HG03378 (cell line): ENCODE measurements around the gene PPP2R3B.
"Not testable (repeated sequence)": the region's sequence is repeated elsewhere in the genome, so short reads cannot be mapped to it uniquely, and the experiment has no call there.

ENCODE experiments used
- ATAC-seq: cut with Tn5 transposase; IDR thresholded peaks from one replicate; pipeline ENCODE4 v1.9.1; 2021; ENCODE audit warnings: mild to moderate bottlenecking, moderate library complexity; ENCODE audit not compliant: unreplicated experiment

The PPP2R3B gene

DNA sequence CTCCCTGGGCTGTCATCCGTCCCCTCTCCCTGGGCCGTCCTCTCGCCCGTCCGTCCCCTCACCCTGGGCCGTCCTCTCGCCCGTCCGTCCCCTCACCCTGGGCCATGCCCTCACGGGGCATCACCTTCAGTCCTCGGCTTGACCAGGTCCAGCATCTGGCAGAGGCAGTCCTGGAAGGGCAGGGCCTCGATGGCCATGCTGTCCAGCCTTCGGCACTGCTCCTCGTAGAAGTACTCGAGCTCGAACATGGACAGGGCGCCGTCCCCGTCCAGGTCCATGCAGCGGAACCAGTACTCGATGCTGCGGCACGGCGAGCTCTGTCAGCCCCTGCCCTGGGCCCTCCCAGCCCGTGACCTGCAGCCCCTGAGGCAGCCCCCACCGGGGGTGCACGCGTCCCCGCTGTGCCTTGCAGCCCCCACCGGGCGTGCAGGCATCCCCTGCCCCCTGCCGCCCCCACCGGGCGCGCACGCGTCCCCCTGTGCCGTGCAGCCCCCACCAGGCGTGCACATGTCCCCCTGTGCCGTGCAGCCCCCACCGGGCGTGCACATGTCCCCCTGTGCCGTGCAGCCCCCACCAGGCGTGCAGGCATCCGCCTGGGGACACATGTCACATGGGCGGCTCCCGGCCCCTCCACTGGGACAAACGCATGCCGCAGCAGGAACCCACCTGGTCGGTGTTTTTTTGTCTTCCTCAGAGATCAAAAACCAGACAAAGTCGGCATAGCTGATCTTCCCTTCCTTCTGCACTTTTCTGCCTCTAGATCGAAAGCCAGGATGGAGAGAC, 45.9 kb downstream of the PPP2R3B start:
- no peak for ATAC-seq

DNA sequence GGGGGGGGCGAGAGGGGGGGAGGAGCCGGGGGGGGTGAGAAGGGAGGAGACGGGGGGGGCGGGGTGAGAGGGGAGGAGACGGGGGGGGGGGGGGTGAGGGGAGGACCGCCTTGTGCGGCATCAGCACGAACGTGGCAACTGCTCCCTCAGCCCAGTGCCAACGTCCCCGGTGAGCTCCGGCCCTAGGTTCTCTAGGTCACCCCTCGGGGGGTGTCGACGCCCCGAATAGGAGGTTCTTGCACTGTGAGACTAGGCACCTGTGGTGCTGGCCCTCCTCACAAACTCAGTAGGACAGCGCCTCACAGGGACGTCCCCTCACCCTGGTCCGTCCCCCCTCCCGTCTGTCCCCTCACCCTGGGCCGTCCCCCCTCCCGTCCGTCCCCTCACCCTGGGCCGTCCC, 46.6 kb downstream of the PPP2R3B start:
- ATAC-seq: no peak

DNA sequence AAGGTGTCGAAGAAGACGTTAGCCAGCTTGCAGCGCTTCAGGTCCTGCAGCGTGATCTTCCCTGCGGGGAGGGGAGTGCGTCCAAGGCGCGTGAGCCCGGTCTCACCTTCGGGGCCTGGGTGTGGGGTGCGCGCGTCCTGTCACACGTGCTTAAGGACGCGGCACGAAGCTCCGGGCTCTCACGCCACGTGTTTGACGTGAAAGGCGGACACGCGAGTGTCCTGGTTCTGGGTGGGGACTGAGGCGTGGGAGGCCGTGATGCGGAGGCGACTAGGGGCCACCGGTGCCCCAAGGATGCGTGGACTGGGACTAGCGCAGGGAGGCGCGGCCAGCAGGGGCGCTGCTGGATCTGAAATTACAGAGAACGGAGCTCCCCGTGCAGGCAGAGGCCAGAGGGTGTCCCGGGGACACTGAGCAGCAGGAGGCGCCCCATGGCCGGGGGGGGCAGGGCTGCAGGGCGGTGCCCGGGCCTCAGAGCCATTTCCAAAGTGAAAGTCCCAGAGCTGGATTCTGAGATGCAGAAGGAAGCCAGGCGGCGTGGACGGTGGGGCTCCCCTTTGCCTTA, 47.8 kb downstream of the PPP2R3B start:
- ATAC-seq: no peak

DNA sequence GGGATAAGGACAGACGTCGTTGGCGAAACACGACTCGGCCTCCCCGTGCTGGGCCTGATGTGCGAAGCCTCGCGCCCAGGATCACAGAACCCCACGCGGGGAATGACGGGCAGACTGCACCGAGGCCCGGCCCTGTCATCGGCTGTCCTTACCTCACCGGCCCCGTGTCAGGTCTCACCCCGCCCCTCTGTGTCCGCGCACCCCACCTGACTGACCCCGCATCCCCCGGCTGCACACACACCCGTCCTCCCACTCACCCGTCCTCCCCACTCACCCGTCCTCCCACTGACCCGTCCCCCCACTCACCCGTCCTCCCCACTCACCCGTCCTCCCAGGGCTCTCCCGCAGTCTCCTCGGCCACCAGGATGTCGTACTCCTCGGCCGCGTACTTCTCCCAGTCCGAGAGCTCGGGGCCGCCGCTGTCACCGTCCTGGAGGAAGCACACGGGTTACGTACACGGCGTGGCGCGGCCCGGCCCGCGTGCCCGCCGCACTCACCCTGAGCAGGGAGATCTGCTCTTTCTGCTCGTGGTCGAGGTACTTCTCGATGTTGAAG, 48.3 kb downstream of the PPP2R3B start:
- no peak for ATAC-seq

DNA sequence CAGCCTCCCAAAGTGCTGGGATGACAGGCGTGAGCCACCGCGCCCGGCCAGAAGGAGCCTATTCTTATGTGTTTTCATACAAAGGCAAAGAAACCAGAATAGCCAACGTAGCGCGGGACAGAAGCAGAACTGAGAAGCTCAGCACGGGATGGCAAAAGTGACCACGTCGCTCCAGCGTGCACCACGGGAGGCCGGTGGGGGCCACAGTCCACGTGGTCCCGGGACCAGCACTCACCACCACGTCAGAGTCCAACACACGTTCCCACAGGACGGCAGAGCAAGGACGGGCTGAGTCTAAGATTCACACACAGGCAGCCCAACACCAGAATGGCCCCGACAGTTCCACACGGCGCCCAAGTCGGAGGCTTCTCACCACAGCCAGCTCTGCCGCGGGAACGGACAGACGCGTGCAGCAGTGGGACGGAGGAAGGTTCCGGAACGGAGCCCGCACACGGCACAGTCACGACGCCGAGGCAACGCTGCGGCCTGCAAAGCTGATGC, 49.3 kb downstream of the PPP2R3B start:
- ATAC-seq: no peak

DNA sequence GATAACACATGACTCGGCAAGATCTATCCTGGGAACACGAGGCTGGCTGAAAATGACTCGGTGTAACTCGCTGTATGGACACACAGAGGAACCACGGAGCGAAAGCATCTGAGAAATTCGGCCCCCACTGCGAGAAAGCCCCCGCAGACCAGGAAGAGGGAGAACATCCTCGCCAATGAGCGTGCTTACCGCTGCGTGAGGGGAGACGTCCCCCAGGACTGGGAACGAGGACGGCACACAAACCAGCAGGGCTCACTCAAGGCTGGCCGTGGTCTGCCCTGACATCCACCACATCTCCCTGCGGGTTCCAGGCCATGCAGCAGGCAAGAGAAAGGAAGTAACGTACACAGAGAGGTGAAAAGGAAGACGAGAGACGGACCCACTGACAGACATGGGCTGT, 50.5 kb downstream of the PPP2R3B start:
- no peak for ATAC-seq

DNA sequence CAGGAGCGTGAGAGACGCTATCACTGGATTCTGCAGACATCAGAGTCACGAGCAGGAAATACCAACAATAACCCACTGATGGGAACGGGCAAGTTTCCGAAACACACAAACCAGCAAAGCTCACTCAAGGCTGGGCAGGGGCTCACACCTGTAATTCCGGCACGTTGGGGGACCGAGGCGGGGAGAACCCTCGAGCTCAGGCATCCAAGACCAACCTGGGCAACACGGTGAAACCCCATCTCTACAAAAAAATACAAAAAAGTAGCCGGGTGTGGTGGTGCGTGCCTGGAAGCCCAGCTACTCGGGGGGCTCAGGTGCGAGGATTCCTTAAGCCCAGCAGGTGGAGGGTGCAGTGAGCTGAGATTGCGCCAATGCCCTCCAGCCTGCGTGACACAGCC, 51.0 kb downstream of the PPP2R3B start:
- ATAC-seq: no peak

DNA sequence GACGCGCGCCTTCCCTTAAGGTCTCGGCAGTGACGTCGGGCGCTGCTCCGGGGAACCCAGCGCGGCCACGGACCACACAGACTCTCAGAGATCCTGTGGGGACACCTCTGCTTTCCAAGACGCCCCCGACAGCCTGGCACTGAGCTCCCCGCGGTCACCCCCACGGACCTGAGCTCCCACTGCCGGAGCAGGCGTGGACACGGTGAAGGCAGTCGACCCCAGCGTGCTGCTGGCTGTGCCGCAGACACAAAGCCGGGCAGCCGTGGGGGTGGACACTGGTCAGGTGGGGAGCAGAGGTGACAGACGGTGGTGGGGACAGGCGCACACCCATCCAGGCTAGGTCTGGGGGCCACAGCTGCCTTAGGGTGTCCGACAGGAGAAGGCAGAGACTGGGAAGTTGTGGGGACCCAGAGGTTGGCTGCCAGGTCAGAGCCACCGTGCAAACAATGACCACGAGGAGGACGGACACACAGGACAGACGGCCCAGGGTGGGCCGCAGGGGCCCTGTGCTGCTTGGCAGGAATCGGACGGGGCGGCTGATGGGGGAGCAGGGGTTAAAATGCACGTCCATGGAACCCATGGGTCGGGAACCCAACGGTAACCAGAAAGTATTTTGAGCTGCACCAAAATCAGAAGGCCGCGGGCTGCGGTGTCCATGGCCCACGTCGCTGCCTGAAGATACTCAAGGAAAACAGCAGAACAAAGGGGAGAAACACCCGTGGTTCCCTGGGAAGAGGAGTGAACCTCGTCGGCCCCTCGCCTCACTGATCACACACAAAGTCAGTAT, 51.5 kb downstream of the PPP2R3B start:
- no peak for ATAC-seq

DNA sequence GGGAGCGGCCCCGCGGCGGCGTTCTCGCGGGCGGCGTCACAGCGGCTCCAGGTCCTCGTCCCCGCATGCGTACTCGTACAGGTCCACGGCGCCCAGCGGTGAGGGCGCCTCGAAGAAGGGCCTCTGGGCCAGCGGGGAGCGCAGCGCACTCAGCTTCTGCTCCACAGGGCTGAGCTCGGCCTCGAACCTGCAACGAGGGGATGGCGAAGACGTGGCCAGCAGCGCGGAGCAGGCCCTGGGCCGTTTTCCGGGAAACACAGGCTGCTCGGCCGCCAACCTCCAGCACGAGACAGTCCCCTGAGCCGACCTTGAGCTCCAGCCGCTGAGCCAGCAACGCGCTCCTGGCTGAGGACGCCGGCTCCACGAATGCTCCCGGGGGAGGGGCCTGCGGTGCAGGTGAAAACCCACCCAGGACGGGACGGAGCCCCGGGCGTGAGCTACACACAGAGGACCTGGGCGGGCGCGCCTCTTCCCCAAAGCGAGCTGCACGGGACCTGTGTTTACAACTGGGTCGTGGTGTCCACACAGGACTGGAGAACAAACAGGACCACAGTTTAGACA, 52.3 kb downstream of the PPP2R3B start:
- ATAC-seq: no peak

DNA sequence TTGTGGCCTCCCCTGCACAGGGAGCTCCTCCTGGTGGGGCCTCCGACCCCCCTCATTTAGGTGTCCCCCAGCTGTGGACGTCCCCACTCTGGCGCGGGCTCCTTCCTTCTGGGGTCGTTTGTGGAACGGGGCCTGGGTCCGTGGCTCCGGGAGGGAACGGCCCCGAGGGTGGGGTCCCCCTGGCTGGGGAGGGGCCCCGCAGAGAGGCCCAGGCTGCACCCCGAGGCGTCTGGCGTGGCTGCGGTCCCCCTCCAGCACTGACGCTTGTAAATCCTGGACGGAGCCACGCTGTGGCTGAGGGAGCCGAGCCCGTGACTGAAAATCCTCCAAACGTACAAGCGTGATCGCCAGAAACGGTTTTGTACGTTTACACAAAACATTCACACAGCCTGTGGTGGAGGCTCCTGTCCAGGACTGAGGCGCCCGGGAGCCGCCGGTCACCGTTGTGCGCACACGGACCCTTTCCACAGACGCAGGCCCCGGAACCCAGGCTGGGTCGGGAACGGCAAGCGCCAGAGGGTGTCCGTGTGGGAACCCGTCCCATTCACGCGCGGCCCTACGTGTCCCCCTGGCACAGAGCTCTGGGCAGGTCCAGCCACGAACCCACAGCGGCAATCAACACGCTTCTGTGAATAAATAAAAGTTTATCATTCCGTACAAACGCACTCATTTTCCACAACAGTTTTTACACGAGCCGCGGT, 52.9 kb downstream of the PPP2R3B start:
- ATAC-seq: no peak

DNA sequence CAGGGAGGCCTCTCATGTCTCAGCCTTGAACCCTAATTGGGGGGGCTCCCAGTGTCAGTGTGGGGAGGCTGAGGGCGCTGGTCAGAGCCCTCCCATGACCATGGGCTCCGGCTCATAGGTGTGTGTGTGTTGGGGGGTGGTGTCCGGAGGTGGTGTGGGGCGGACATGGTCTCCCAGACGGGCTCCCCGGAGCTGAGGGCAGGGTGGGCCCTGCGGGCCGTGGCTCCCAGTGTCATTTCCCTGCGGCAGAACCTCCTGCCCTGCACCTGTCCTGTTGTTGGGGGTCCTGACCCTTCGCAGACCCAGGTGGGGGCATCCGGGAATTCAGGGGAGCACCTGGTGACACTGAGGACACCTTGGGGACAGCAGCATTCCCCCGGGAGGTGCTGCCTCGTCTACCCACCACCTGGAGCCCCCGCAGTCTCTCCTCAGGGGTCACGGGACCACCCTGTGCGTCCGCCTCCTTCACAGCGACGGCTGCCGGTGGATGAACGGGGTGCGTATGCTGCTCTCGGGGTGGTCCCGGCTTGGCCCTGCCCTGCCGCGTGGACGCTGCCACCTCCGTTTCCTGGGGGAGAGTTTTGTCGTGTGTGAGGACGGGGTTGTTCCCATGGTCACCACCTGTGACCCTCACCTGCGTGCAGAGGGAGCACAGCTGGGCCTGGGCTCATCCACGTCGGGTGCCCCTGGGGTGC, 53.6 kb downstream of the PPP2R3B start:
- ATAC-seq: no peak

DNA sequence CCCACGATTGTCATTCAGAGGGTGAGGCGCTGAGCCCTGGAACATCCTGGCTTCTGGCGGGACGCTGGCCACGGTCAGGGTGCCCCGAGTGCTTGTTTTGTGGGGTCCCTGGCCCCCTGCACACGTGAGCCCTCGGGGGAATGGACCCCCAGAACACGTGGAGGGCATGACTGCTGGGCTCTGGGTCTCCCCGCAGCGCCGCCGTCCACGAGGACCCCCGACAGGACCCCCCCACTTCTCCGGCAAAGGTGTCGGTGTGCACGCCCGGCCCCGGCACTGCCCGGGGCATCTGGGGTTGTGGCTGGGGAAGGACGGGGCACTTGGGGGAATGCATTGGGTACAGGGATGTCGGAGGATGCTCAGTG, 54.2 kb downstream of the PPP2R3B start:
- ATAC-seq: no peak

DNA sequence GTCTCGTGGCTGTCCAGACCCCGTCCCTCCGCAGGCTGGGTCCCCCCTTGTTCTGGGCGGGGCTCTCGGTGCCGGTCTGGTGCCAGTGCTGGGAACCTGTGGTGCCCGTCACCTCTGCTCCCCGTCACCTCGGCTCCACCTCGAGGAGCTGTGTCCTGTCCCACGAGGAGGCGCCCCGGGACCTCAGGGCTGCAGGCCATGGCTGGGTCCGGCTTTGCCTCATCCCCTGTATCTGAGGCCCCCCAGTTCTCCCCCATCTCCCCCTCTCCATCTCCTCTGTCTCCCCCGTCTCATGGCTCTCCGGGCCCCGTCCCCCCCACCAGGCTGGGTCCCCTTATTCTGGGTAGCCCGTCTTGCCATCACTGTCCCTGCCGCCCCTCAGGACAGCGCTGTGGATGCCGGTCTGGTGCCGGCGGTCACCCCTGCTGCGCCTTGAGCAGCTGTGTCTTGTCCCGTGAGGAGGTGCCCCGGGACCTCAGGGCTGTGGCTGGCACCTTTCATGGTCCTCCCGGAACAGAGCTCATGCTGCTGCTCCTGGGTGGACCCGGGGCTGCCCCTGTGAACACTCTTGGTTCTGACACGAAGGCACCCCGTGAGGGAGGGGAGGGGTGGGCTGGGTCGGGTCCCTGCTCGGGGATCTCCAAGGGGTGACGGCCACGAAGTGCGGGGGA, 54.7 kb downstream of the PPP2R3B start:
- no peak for ATAC-seq

DNA sequence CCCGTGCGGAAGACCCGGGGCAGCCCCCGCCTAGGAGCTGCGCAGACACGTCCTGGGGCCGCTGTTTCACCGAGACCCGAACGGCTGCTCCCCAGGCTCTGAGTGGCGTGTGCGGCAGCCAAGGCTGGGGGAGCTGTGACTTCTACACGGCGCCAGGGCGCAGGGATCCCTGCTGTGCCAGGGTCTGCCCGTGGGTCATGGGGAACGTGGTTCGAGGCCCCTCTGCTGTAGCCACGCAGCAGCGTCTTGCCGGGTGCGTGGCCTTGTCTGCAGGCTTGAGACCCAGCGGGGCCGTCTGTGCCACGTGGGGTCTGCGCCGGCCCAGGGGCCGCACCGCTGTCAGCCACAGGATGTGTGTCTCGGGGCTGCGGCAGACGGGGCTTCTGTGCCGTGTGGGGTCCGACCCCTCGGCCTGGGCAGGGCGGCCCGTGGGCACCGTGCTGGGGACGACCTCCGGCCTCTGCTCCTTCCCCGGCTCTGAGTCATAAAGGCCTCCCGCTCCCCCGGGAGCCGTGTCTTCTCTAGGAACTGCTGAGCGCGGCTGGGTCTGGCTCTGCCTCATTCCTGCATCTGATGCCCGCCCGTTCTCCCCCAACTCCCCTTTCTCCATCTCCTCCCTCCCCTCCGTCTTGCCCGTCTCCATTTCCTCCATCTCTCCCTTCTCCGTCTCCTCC, 55.4 kb downstream of the PPP2R3B start:
- ATAC-seq: no peak

DNA sequence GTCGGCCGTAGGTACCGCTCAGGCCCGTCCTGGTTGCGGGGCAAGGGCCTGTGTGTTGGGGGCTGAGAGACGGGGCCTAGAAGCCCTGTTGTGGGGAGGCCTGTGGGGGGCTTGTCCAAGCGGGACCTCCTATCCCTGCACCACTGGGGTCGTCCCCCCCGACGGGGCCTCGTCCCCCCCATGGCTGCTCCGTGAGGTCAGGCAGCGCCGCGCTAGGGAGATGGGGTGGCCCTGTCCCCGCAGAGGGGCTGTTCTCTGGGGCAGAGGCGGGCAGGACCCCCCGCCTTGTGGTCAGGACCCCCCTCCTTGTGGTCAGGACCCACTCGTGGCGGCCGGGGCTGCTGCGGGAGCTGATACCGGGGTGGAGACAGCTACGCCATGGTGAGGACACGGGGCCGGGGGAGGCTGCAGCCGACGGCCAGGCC, 56.0 kb downstream of the PPP2R3B start:
- ATAC-seq: no peak

DNA sequence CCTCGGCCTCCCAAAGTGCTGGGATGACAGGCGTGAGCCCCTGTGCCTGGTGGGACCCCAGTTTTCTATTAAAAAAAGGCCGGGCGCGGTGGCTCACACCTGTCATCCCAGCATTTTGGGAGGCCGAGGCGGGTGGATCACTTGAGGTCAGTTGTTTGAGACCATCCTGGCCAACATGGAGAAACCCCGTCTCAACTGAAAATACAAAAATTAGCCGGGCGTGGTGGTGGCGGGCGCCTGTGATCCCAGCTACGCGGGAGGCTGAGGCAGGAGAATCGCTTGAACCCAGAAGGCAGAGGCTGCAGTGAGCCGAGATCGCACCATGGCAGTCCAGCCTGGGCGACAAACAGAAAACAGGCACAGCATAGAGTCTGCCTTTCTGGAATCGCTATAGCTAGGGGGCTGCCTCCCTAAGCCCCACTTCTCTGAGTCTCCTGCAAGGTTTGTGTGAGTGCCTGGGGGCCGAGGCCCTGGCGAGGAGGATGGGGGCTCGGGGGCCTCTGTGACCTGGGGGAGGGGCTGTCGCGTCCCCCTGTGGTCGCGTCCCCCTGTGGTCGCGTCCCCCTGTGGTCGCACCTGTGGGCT, 56.5 kb downstream of the PPP2R3B start:
- not testable (repeated sequence) for ATAC-seq

DNA sequence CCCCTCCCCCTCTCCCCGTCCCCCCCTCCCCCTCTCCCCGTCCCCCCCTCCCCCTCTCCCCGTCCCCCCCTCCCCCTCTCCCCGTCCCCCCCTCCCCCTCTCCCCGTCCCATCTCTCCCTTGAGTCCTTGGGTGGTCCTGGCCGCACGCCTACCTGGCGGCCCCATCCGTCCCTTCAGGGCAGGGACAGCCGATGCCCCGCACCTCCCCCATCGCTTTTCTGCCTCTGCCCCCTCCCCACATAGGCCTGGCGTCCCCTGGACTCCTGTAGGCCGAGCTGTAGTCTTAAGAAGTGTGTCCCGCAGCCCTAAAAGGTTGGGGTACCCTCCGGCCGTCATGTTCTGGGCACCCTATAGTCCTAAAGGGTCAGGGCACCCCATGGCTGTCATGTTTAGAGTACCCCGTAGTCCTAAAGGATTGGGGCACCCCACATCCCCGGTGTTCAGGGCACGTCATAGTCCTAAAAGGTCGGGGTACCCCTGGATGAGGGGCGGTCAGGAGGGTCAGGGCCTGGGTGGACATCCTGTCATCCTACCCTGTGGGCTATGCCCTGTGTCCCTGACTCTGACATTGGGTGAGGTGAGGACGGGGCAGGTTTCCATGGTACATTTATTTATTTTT, 57.3 kb downstream of the PPP2R3B start:
- ATAC-seq: no peak

DNA sequence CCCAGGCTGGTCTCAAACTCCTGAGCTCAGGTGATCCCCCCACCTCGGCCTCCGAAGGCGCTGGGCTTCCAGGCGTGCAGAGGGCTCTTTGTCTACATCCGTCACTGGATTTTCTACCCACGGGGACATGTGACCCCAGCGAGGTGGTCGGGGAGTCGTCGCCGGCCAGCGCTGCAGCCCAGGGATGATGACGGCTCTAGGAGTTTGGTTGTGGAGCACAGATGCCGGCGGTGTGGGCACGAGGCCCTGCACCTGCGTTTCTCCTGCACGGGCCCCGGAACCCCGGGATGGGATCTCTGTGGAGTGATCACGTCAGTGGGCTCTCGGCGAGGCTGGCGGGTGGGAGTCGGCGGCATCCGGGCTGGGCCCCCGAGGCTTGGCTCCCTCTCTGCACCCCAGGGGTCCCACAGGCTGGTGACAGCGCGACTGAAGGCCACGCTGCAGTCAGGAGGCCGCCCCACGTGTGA, 59.0 kb downstream of the PPP2R3B start:
- ATAC-seq: no peak
